ENCODE data around the gene ATP1A2. TPM values are rescaled to one million over a fixed set of nuclear protein-coding genes. Genes with fewer than 3 reads are reported as not detected.

The ATP1A2 gene
- total RNA-seq, 1 donor: 0.72 TPM

- no peak for DNase-seq (ENCODE audit: insufficient read length, low spot score, missing footprints)
- no peak overlapping the region for H3K4me3 ChIP-seq (ENCODE audit: insufficient read depth, low read length)
- no peaks in the 10 kb centered on the region for H4K20me1 ChIP-seq (ENCODE audit: insufficient read depth, low read length)
- H3K9me3 ChIP-seq (ENCODE audit: low read depth, low read length): no peaks in the 10 kb centered on the region
- H3K27me3 ChIP-seq (ENCODE audit: insufficient read depth, low read length): peaks cover 2% of the 10 kb centered on the region
- no peaks in the 10 kb centered on the region for H3K79me2 ChIP-seq (ENCODE audit: insufficient read depth, low read length)
- TF ChIP-seq, protein P1, sequence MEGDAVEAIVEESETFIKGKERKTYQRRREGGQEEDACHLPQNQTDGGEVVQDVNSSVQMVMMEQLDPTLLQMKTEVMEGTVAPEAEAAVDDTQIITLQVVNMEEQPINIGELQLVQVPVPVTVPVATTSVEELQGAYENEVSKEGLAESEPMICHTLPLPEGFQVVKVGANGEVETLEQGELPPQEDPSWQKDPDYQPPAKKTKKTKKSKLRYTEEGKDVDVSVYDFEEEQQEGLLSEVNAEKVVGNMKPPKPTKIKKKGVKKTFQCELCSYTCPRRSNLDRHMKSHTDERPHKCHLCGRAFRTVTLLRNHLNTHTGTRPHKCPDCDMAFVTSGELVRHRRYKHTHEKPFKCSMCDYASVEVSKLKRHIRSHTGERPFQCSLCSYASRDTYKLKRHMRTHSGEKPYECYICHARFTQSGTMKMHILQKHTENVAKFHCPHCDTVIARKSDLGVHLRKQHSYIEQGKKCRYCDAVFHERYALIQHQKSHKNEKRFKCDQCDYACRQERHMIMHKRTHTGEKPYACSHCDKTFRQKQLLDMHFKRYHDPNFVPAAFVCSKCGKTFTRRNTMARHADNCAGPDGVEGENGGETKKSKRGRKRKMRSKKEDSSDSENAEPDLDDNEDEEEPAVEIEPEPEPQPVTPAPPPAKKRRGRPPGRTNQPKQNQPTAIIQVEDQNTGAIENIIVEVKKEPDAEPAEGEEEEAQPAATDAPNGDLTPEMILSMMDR (IDR thresholded peaks at IDR 0.05; ENCODE audit: extremely low read depth, low read depth, low read length): no peak
- H3K27ac ChIP-seq (ENCODE audit: low read depth, low read length): no peak overlapping the region
- H3K4me1 ChIP-seq (ENCODE audit: insufficient read depth, low read length): no peaks in the 10 kb centered on the region
- H2AFZ ChIP-seq (ENCODE audit: low read length): no peak overlapping the region
- no peaks in the 10 kb centered on the region for H3K36me3 ChIP-seq (ENCODE audit: insufficient read depth, low read length)
- H3K4me2 ChIP-seq (ENCODE audit: insufficient read depth, low read length): no peak overlapping the region
These were observed 43.0 kb downstream of the ATP1A2 start for GRCh38 chr1:160158534-160158933.

- TF ChIP-seq, protein P1 (IDR thresholded peaks at IDR 0.05; ENCODE audit: extremely low read depth, low read depth, low read length): no peak
- H3K4me2 ChIP-seq (ENCODE audit: insufficient read depth, low read length): no peak overlapping the region
- H4K20me1 ChIP-seq (ENCODE audit: insufficient read depth, low read length): no peaks in the 10 kb centered on the region
- H3K4me1 ChIP-seq (ENCODE audit: insufficient read depth, low read length): no peaks in the 10 kb centered on the region
- H3K79me2 ChIP-seq (ENCODE audit: insufficient read depth, low read length): no peaks in the 10 kb centered on the region
- no peak overlapping the region for H3K4me3 ChIP-seq (ENCODE audit: insufficient read depth, low read length)
- no peaks in the 10 kb centered on the region for H3K36me3 ChIP-seq (ENCODE audit: insufficient read depth, low read length)
- peaks cover 2% of the 10 kb centered on the region for H3K27me3 ChIP-seq (ENCODE audit: insufficient read depth, low read length)
- H2AFZ ChIP-seq (ENCODE audit: low read length): no peak overlapping the region
- no peaks in the 10 kb centered on the region for H3K9me3 ChIP-seq (ENCODE audit: low read depth, low read length)
- no peak for DNase-seq (ENCODE audit: insufficient read length, low spot score, missing footprints)
- H3K27ac ChIP-seq (ENCODE audit: low read depth, low read length): no peak overlapping the region
These were observed 44.3 kb downstream of the ATP1A2 start for GRCh38 chr1:160159846-160160245.

- no peaks in the 10 kb centered on the region for H4K20me1 ChIP-seq (ENCODE audit: insufficient read depth, low read length)
- TF ChIP-seq, protein P1 (IDR thresholded peaks at IDR 0.05; ENCODE audit: extremely low read depth, low read depth, low read length): peak; percentile 64
- H3K4me2 ChIP-seq (ENCODE audit: insufficient read depth, low read length): no peak overlapping the region
- peaks cover 11% of the 10 kb centered on the region for H3K27me3 ChIP-seq (ENCODE audit: insufficient read depth, low read length)
- H3K27ac ChIP-seq (ENCODE audit: low read depth, low read length): no peak overlapping the region
- no peaks in the 10 kb centered on the region for H3K79me2 ChIP-seq (ENCODE audit: insufficient read depth, low read length)
- H3K4me1 ChIP-seq (ENCODE audit: insufficient read depth, low read length): no peaks in the 10 kb centered on the region
- no peaks in the 10 kb centered on the region for H3K36me3 ChIP-seq (ENCODE audit: insufficient read depth, low read length)
- H2AFZ ChIP-seq (ENCODE audit: low read length): no peak overlapping the region
- H3K4me3 ChIP-seq (ENCODE audit: insufficient read depth, low read length): no peak overlapping the region
- no peak for DNase-seq (ENCODE audit: insufficient read length, low spot score, missing footprints)
- H3K9me3 ChIP-seq (ENCODE audit: low read depth, low read length): no peaks in the 10 kb centered on the region
These were observed 46.6 kb downstream of the ATP1A2 start for GRCh38 chr1:160161965-160162705.

- Histone ChIP-seq H3K79me2 (ENCODE audit: insufficient read depth, low read length) (no peaks in the 10 kb centered on the region), H2AFZ (ENCODE audit: low read length) (no peak overlapping the region), H3K27me3 (ENCODE audit: insufficient read depth, low read length) (peaks cover 11% of the 10 kb centered on the region), H3K4me1 (ENCODE audit: insufficient read depth, low read length) (peaks cover 2% of the 10 kb centered on the region), H3K4me2 (ENCODE audit: insufficient read depth, low read length) (no peak overlapping the region), H3K27ac (ENCODE audit: low read depth, low read length) (no peak overlapping the region), H4K20me1 (ENCODE audit: insufficient read depth, low read length) (no peaks in the 10 kb centered on the region), H3K36me3 (ENCODE audit: insufficient read depth, low read length) (no peaks in the 10 kb centered on the region), H3K4me3 (ENCODE audit: insufficient read depth, low read length) (no peak overlapping the region), H3K9me3 (ENCODE audit: low read depth, low read length) (no peaks in the 10 kb centered on the region)
- TF ChIP-seq, protein P1 (IDR thresholded peaks at IDR 0.05; ENCODE audit: extremely low read depth, low read depth, low read length): no peak
- DNase-seq (ENCODE audit: insufficient read length, low spot score, missing footprints): no peak
These were observed 47.4 kb downstream of the ATP1A2 start for GRCh38 chr1:160162931-160163330.
